Measurements from ENCODE around the gene HSPG2. TPM values are rescaled to one million over a fixed set of nuclear protein-coding genes. Genes with fewer than 3 reads are reported as not detected.
A peak's percentile ranks its signal among the peaks of the same experiment; 100 is the strongest.
"Not testable (repeated sequence)": the region's sequence is repeated elsewhere in the genome, so short reads cannot be mapped to it uniquely, and the experiment has no call there.

The HSPG2 gene
- total RNA-seq, 2 donors from 2014 or later: 148 to 152 TPM

DNA sequence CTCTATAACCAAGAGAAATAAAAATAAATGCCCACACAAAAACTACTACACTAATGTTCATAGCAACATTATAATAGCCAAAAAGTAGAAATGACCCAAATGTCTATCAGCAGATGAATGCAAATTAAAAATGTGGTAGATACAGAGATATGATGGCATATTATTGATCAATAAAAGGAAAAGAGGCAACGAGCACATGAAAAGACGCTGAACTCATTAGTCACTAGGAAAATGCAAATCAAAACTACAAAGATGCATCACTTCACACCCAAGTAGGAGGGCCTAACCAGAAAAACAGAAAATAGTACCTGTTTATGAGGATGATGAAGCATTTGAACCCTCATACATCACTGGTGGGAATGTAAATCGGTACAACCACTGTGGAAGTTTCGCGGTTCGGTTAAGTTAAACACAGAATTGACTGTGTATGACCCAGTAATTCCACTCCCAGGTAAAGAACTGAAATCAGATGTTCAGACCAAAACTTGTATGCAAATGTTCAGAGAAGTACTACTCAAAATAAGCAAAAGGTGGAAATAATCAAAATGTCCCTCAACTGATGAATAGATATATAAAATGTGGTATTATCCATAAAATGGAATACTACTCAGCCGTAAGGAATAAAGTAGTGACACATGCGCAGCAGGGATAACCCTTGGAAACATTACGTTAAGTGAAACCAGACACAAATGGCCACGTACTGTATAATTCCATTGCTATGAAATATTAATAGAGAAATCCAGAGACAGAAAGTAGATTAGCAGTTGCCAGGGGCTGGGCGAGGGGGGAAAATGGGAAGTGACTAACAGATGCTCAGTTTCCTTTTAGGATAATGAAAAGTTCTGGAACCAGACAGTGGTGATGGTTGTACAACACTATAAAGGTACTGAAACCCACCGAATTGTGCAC, 157.2 kb downstream of the HSPG2 start:
- Histone ChIP-seq H3K27me3 (no peaks in the 10 kb centered on the region), H3K4me1 (no peaks in the 10 kb centered on the region), H3K4me3 (no peak overlapping the region), H3K36me3 (no peaks in the 10 kb centered on the region), H3K9ac (ENCODE audit: low read depth in 2 of 2, low read length in 2 of 2) (no peak overlapping the region), H3K9me3 (no peaks in the 10 kb centered on the region), H3K27ac (peak overlapping the region; percentile 37)
- no peak for DNase-seq
- intact Hi-C loops (cut with DNase I): no loop called here
- TF ChIP-seq CTCF (IDR thresholded peaks at IDR 0.05): no peak

DNA sequence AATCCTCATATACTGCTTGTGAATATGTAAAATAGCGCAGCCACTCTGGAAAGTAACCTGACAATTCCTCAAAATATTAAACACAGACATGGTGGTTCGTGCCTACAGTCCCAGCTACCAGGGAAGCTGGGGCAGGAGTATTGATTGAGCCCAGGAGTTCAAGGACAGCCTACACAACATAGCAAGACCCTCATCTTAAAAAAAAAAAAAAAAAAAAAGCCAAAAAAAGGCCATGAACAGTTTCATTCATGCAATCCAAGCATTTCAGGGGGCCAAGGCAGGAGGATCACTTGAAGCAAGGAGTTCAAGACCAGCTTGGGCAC, 158.7 kb downstream of the HSPG2 start:
- Histone ChIP-seq H3K4me1 (no peaks in the 10 kb centered on the region), H3K27me3 (no peaks in the 10 kb centered on the region), H3K27ac (no peak overlapping the region), H3K9me3 (no peaks in the 10 kb centered on the region), H3K4me3 (no peak overlapping the region), H3K36me3 (no peaks in the 10 kb centered on the region), H3K9ac (ENCODE audit: low read depth in 2 of 2, low read length in 2 of 2) (no peak overlapping the region)
- no peak for DNase-seq
- intact Hi-C loops (cut with DNase I): no loop called here
- TF ChIP-seq CTCF (IDR thresholded peaks at IDR 0.05): no peak

- H3K4me1 ChIP-seq; H3K4me3 ChIP-seq; H3K27me3 ChIP-seq; H3K36me3 ChIP-seq; H3K9me3 ChIP-seq; H3K27ac ChIP-seq; DNase-seq; H3K9ac ChIP-seq (ENCODE audit: low read depth in 2 of 2, low read length in 2 of 2); intact Hi-C loops (cut with DNase I): not testable (repeated sequence)
Measured at GRCh38 chr1:21776925-21777324, 160.2 kb downstream of the HSPG2 start.

- Histone ChIP-seq H3K4me3 (no peak overlapping the region), H3K27me3 (no peaks in the 10 kb centered on the region), H3K4me1 (no peaks in the 10 kb centered on the region), H3K27ac (no peak overlapping the region), H3K9me3 (no peaks in the 10 kb centered on the region), H3K36me3 (no peaks in the 10 kb centered on the region), H3K9ac (ENCODE audit: low read depth in 2 of 2, low read length in 2 of 2) (no peak overlapping the region)
- no peak for TF ChIP-seq CTCF (IDR thresholded peaks at IDR 0.05)
- intact Hi-C loops (cut with DNase I): no loop called here
- no peak for DNase-seq
Measured at GRCh38 chr1:21775985-21776562, 161.0 kb downstream of the HSPG2 start.

GRCh38 chr1:21775550-21775914, 161.6 kb downstream of the HSPG2 start:
- no peak for TF ChIP-seq CTCF (IDR thresholded peaks at IDR 0.05)
- Histone ChIP-seq H3K9ac (ENCODE audit: low read depth in 2 of 2, low read length in 2 of 2) (no peak overlapping the region), H3K36me3 (no peaks in the 10 kb centered on the region), H3K9me3 (no peaks in the 10 kb centered on the region), H3K4me1 (no peaks in the 10 kb centered on the region), H3K27me3 (no peaks in the 10 kb centered on the region), H3K27ac (no peak overlapping the region), H3K4me3 (no peak overlapping the region)
- intact Hi-C loops (cut with DNase I): no loop called here
- DNase-seq: no peak

All from colonic mucosa (tissue), 4 donors.